A549 (cell line): Measurements from ENCODE around the gene ZBTB8OS. TPM values are rescaled to one million over a fixed set of nuclear protein-coding genes. Genes with fewer than 3 reads are reported as not detected.

Experiments used
- ATAC-seq, 2 experiments: fragments of 200-7000 bp in 1 of 2; fragments of >200 bp in 1 of 2; cut with Nextera tagmentation in 1 of 2; cut with Tn5 transposase in 1 of 2; 3 replicates each; pipeline versions ENCODE4 v1.8.0 to v1.9.1; 2018 to 2020; ENCODE audit warnings: mild to moderate bottlenecking in 1 of 2, moderate library complexity in 1 of 2
- CTCF ChIA-PET: fragments of 300-600 bp; sonication (Branson Sonifier 250); formaldehyde crosslinking; extraction: SDS; loops from one replicate; lab custom pipeline; 2021; ENCODE audit warnings: antibody characterized with exemption, inconsistent platforms; lab: Yijun Ruan, JAX
- POLR2A ChIA-PET: fragments of 350-600 bp; formaldehyde crosslinking; extraction: SDS; loops from one replicate; lab custom pipeline; 2021; ENCODE audit warnings: antibody characterized with exemption, inconsistent platforms; lab: Yijun Ruan, JAX
- DNase-seq, 2 experiments: peaks; one replicate each; pipeline versions ENCODE4 v3.0.0 to v3.0.0-alpha.2; 2011 to 2016; ENCODE audit warnings: low read depth in 1 of 2, low spot score in 1 of 2
- FAIRE-seq: peaks from 2 replicates; lab custom pipeline; 2011; peaks lifted over from hg19 to GRCh38; lab: Jason Lieb, UNC
- H3K27ac ChIP-seq, 2 experiments: fragments of >200 bp; sonication (Bioruptor Twin); formaldehyde crosslinking; 3 replicates each; pipeline ENCODE4 v1.5.1; 2016 to 2017
- H3K4me1 ChIP-seq: fragments of >200 bp; sonication (Bioruptor Twin); formaldehyde crosslinking; 3 replicates; pipeline ENCODE4 v1.6.1; 2016
- H3K4me2 ChIP-seq: fragments of >200 bp; sonication (Bioruptor Twin); formaldehyde crosslinking; 3 replicates; pipeline ENCODE4 v1.6.1; 2016
- H3K4me3 ChIP-seq: fragments of >200 bp; sonication (Bioruptor Twin); formaldehyde crosslinking; 3 replicates; pipeline ENCODE4 v1.5.1; 2016
- H3K9me3 ChIP-seq: fragments of >200 bp; sonication (Bioruptor Twin); formaldehyde crosslinking; 3 replicates; pipeline ENCODE4 v1.6.1; 2016
- BHLHE40 ChIP-seq: IDR thresholded peaks from 2 replicates; pipeline ENCODE4 v1.6.1; 2012; ENCODE audit warnings: low read depth, low read length, inconsistent platforms
- FOSL2 ChIP-seq, 2 experiments: fragments of 450-650 bp in 1 of 2; fragments of >200 bp in 1 of 2; sonication (Bioruptor Twin) in 1 of 2; formaldehyde crosslinking; IDR thresholded peaks; 2 replicates each; pipeline versions ENCODE4 v1.5.0 to v1.6.1; 2016 to 2020; ENCODE audit warnings: mild to moderate bottlenecking in 1 of 2, moderate library complexity in 1 of 2
- FOXS1 ChIP-seq: fragments of 250-450 bp; sonication (Bioruptor Pico); IDR thresholded peaks from 2 replicates; pipeline ENCODE4 v1.5.0; 2020; ENCODE audit warnings: mild to moderate bottlenecking, moderate library complexity
- JUN ChIP-seq, 2 experiments: fragments of >200 bp; sonication (Bioruptor Twin); formaldehyde crosslinking; IDR thresholded peaks; 2 replicates in 1 of 2; 3 replicates in 1 of 2; pipeline ENCODE4 v1.6.1; 2016 to 2017
- MAFK ChIP-seq: fragments of 450-650 bp; IDR thresholded peaks from 2 replicates; pipeline ENCODE4 v1.6.1; 2014; ENCODE audit not compliant: partially characterized antibody
- MAZ ChIP-seq: fragments of 150-350 bp; IDR thresholded peaks from 2 replicates; pipeline ENCODE4 v1.6.1; 2014; ENCODE audit warnings: antibody characterized with exemption, low read depth, low read length, borderline replicate concordance
- MYC ChIP-seq: IDR thresholded peaks from 2 replicates; pipeline ENCODE4 v1.6.1; 2012; ENCODE audit warnings: mild to moderate bottlenecking, inconsistent platforms, low read length, improper control_type of control experiment, borderline replicate concordance
- NPAS2 ChIP-seq: fragments of 250-450 bp; sonication (Bioruptor Pico); IDR thresholded peaks from 2 replicates; pipeline ENCODE4 v1.8.0; 2022; ENCODE audit warnings: mild to moderate bottlenecking, moderate library complexity, borderline replicate concordance
- PHF8 ChIP-seq: fragments of 200-600 bp; sonication (generic); IDR thresholded peaks from 2 replicates; pipeline ENCODE4 v1.6.1; 2016; ENCODE audit warnings: low read depth, mild to moderate bottlenecking, antibody characterized with exemption, moderate library complexity, borderline replicate concordance
- POLR2A ChIP-seq: IDR thresholded peaks from 2 replicates; pipeline ENCODE4 v1.6.1; 2012; ENCODE audit warnings: mild to moderate bottlenecking, low read length
- RARB ChIP-seq: fragments of 250-450 bp; sonication (Bioruptor Pico); IDR thresholded peaks from 2 replicates; pipeline ENCODE4 v1.8.0; 2021; ENCODE audit warnings: mild to moderate bottlenecking, moderate library complexity
- RFX5 ChIP-seq: fragments of 450-650 bp; IDR thresholded peaks from 2 replicates; pipeline ENCODE4 v1.7.1; 2014; ENCODE audit warnings: antibody characterized with exemption, mild to moderate bottlenecking, moderate library complexity
- SREBF2 ChIP-seq: fragments of 450-650 bp; IDR thresholded peaks from 2 replicates; pipeline ENCODE4 v1.6.1; 2014; ENCODE audit warnings: mild to moderate bottlenecking, moderate library complexity
- USF2 ChIP-seq: fragments of 450-650 bp; IDR thresholded peaks from 2 replicates; pipeline ENCODE4 v1.6.1; 2014; ENCODE audit warnings: antibody characterized with exemption
- WGBS: methylation state at CpG from one replicate; pipeline ENCODE4 v1.1.6; 2017; ENCODE audit errors: missing lambda C conversion rate; 5-methylcytosine and 5-hydroxymethylcytosine counted together
- polyA plus RNA-seq, 4 experiments: library from polyadenylated mRNA; depleted of rRNA in 3 of 4; stranded (reverse); fragments of >200 nt; fragmentation: RNase III in 1 of 4; extraction: RNeasy Plus Mini Kit Qiagen cat#74134 plus additional on column Dnase treatment in 1 of 4; gene quantifications; 2 replicates in 3 of 4; 3 replicates in 1 of 4; pipeline ENCODE4 v1.2.3, GENCODE V29; 2011 to 2017
- TF ChIP-seq, protein P1 (sequence below): fragments of 200-600 bp; sonication (generic); IDR thresholded peaks from 2 replicates; pipeline ENCODE4 v1.6.1; 2016; ENCODE audit warnings: antibody characterized with exemption, mild to moderate bottlenecking, moderate library complexity

ZBTB8OS gene
- polyA plus RNA-seq, 2 of the 4 experiments (the other 2 are of a cell fraction) = 85.4 to 101 TPM

DNA sequence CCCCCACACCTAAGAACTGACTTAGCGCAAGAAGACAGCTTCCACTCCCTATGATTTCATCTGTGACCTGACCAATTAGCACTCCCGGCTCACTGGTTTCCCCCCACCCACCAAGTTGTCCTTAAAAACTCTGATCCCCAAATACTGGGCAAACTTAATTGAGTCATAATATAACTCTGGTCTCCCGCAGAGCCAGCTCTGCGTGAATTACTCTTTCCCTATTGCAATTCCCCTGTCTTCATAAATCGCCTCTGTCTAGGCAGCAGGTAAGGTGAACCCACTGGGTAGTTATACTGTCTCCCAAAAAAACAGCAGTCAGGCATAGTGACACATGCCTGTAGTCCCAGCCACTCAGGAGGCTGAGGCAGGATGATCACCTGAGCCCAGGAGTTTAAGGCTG, 36.9 kb downstream of the ZBTB8OS start:
- 86% methylated on average over 4 of the region's 5 CpGs for WGBS
- no peak overlapping the region for H3K4me3 ChIP-seq
- no peak for ATAC-seq
- TF ChIP-seq BHLHE40 (no peak), FOXS1 (CRISPR knock-in tag) (no peak), MAFK (no peak), RARB (CRISPR knock-in tag) (no peak)
- TF ChIP-seq, all 56 proteins: peak for 0
- no peak for DNase-seq
- Histone ChIP-seq H3K9me3 (no peaks in the 10 kb centered on the region), H3K27ac (no peak overlapping the region), H3K4me2 (no peak overlapping the region), H3K4me1 (0 out of 3 replicates have a peak, but pooled peaks cover 4% of the 10 kb centered on the region)
- CTCF ChIA-PET = interaction anchor here (1.1 to 1.2 kb wide), 2 partner anchors 62 to 165 kb away, joined by 3 read pairs; no protein-coding TSS in a partner anchor
- FAIRE-seq = no peak
- POLR2A ChIA-PET = no interaction called here

DNA sequence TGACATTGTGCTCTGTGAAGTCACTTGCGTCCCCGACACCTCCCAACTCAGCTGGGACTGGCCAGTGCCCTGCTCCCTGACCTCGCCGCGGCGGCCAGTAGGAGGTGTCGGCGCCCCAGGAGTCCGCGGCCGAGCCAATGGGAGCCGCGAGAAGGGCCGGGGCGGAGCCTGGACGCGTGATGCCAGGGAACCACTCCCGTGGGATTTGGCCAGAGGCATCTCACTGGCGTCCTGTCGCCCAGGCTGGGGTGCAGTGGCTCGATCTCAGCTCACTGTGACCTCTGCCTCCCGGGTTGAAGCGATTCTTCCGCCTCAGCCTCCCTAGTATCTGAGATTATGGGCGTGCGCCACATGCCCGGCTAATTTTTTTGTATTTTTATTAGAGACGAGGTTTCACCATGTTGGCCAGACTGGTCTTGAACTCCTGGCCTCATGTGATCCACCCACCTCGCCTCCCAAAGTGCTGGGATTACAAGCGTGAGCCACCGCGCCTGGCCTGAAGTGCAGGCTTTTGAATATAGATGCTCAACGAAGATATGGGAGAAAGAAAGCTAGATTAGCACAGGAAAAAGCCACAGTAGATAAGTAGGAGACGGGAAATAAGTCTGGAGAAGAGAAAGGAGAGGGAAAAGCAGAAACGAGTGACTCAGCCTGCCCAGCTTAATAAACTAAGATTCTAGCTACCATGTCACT, 38.0 kb downstream of the ZBTB8OS start:
- ATAC-seq (peak; percentile 100), DNase-seq (peak; percentile 79 to 83), FAIRE-seq (no peak)
- H3K27ac ChIP-seq = peak overlapping the region; percentile 78 to 85
- peak overlapping the region; percentile 75 for H3K4me2 ChIP-seq
- H3K4me3 ChIP-seq = peak overlapping the region; percentile 55
- H3K9me3 ChIP-seq = no peaks in the 10 kb centered on the region
- TF ChIP-seq NPAS2 (CRISPR knock-in tag) = no peak
- TF ChIP-seq PHF8 = peak; percentile 69; the same call in 1 of the 2 replicates
- TF ChIP-seq MAZ = no peak
- TF ChIP-seq, protein P1, sequence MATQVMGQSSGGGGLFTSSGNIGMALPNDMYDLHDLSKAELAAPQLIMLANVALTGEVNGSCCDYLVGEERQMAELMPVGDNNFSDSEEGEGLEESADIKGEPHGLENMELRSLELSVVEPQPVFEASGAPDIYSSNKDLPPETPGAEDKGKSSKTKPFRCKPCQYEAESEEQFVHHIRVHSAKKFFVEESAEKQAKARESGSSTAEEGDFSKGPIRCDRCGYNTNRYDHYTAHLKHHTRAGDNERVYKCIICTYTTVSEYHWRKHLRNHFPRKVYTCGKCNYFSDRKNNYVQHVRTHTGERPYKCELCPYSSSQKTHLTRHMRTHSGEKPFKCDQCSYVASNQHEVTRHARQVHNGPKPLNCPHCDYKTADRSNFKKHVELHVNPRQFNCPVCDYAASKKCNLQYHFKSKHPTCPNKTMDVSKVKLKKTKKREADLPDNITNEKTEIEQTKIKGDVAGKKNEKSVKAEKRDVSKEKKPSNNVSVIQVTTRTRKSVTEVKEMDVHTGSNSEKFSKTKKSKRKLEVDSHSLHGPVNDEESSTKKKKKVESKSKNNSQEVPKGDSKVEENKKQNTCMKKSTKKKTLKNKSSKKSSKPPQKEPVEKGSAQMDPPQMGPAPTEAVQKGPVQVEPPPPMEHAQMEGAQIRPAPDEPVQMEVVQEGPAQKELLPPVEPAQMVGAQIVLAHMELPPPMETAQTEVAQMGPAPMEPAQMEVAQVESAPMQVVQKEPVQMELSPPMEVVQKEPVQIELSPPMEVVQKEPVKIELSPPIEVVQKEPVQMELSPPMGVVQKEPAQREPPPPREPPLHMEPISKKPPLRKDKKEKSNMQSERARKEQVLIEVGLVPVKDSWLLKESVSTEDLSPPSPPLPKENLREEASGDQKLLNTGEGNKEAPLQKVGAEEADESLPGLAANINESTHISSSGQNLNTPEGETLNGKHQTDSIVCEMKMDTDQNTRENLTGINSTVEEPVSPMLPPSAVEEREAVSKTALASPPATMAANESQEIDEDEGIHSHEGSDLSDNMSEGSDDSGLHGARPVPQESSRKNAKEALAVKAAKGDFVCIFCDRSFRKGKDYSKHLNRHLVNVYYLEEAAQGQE = peak; percentile 36; the same call in 1 of the 2 replicates
- TF ChIP-seq POLR2A = peak; percentile 82
- TF ChIP-seq JUN (IDR thresholded peaks at IDR 0.05) = peak; percentile 43 to 51; a peak in 3 of 5 replicates
- TF ChIP-seq RFX5 = peak; percentile 26; the same call in 1 of the 2 replicates
- TF ChIP-seq USF2 = peak; percentile 73
- WGBS = 7% methylated on average over 12 of the region's 35 CpGs
- ChIA-PET POLR2A (interaction anchor here (0.8 to 0.9 kb wide), 2 partner anchors 8 to 39 kb away, joined by 3 to 5 read pairs; partner anchors contain the start of gene RBBP4), CTCF (interaction anchor here (0.6 to 1.2 kb wide), 4 partner anchors 13 to 164 kb away, joined by 3 to 6 read pairs (median 3); no protein-coding TSS in a partner anchor)
- H3K4me1 ChIP-seq = 0 out of 3 replicates have a peak, but pooled peaks cover 4% of the 10 kb centered on the region

- CTCF ChIA-PET = interaction anchor here (0.6 to 0.8 kb wide), 2 partner anchors 13 to 76 kb away, joined by 3 to 6 read pairs; no protein-coding TSS in a partner anchor
Measured at GRCh38 chr1:32611859-32612188, 38.5 kb downstream of the ZBTB8OS start.

More at GRCh38 chr1:32611859-32612188, 38.5 kb downstream of the ZBTB8OS start:
- Histone ChIP-seq H3K4me1 (0 out of 3 replicates have a peak, but pooled peaks cover 4% of the 10 kb centered on the region), H3K27ac (peak overlapping the region; percentile 78 to 85), H3K4me2 (peak overlapping the region; percentile 75), H3K9me3 (no peaks in the 10 kb centered on the region), H3K4me3 (peak overlapping the region; percentile 55)
- TF ChIP-seq USF2 (no peak), MYC (no peak), SREBF2 (no peak), RFX5 (no peak), FOSL2 (IDR thresholded peaks at IDR 0.05) (no peak), FOSL2 (CRISPR knock-in tag; IDR thresholded peaks at IDR 0.05) (0 out of 2 replicates have a peak, but pooled peaks have one; percentile 8)
- DNase-seq (no peak), FAIRE-seq (no peak), ATAC-seq (peak; percentile 68 to 80; a peak in 5 of 6 replicates)
- 9% methylated on average over 12 of the region's 12 CpGs for WGBS
- POLR2A ChIA-PET = interaction anchor here (0.8 to 0.9 kb wide), 2 partner anchors 9 to 39 kb away, joined by 3 to 5 read pairs; partner anchors contain the start of gene RBBP4
